Esophagus squamous epithelium (tissue), 5 donors: ENCODE measurements around the gene CCSER1. TPM values are rescaled to one million over a fixed set of nuclear protein-coding genes. Genes with fewer than 3 reads are reported as not detected.

Experiments
- DNase-seq: peaks from one replicate; lab custom pipeline; 2025; lab: John Stamatoyannopoulos, UW
- H3K27ac ChIP-seq, 4 donors: fragments of 200-600 bp; sonication (generic); one replicate each; pipeline ENCODE4 v1.5.1; 2016 to 2019; ENCODE audit warnings: mild to moderate bottlenecking in 1 of 4
- H3K27me3 ChIP-seq, 4 donors: fragments of 200-600 bp; sonication (generic); 1 replicate in 3 of 4; 2 replicates in 1 of 4; pipeline versions ENCODE4 v1.5.1 to v1.6.0; 2017 to 2021; ENCODE audit warnings: antibody characterized with exemption in 1 of 4
- H3K36me3 ChIP-seq, 3 donors: fragments of 200-600 bp; sonication (generic); one replicate each; pipeline ENCODE4 v1.5.1; 2016 to 2019
- H3K4me1 ChIP-seq, 3 donors: fragments of 200-600 bp; sonication (generic); one replicate each; pipeline ENCODE4 v1.5.1; 2017 to 2019
- H3K4me3 ChIP-seq, 4 donors: fragments of 200-600 bp; sonication (generic); 1 replicate in 3 of 4; 2 replicates in 1 of 4; pipeline ENCODE4 v1.5.1; 2016 to 2019; ENCODE audit warnings: mild to moderate bottlenecking in 2 of 4, moderate library complexity in 1 of 4
- H3K9me3 ChIP-seq, 3 donors: fragments of 200-600 bp; sonication (generic); one replicate each; pipeline ENCODE4 v1.5.1; 2016 to 2019
- POLR2A ChIP-seq, 4 donors: fragments of 450-650 bp; IDR thresholded peaks; one replicate each; pipeline ENCODE4 v1.6.1; 2017; ENCODE audit warnings: antibody characterized with exemption in 4 of 4, mild to moderate bottlenecking in 4 of 4, moderate library complexity in 3 of 4
- WGBS, 2 donors: methylation state at CpG; one replicate each; pipeline ENCODE4 v1.1.5; 2018; 5-methylcytosine and 5-hydroxymethylcytosine counted together
- intact Hi-C: fragments of 100-400 bp; cut with DNase I; formaldehyde crosslinking; loops from one replicate; pipeline ENCODE4 v1.15.0; 2022
- total RNA-seq, 4 donors: library from RNA; depleted of rRNA; stranded (reverse); fragments of >200 nt; gene quantifications; one replicate each; pipeline ENCODE4 v1.1.0, GENCODE V29; 2016
- TF ChIP-seq, protein P1 (sequence below), 6 experiments: fragments of 450-650 bp in 4 of 6; fragments of 200-600 bp in 2 of 6; sonication (generic) in 2 of 6; IDR thresholded peaks; one replicate each; pipeline ENCODE4 v1.5.1; 2016 to 2019; ENCODE audit warnings: antibody characterized with exemption in 6 of 6, mild to moderate bottlenecking in 4 of 6, moderate library complexity in 4 of 6
- donor health status: DM: yes; HTN: yes; CAD: no.

The CCSER1 gene
- total RNA-seq, 4 donors from 2014 or later, result 1.2 to 12.4 (median 2.2) TPM

DNA sequence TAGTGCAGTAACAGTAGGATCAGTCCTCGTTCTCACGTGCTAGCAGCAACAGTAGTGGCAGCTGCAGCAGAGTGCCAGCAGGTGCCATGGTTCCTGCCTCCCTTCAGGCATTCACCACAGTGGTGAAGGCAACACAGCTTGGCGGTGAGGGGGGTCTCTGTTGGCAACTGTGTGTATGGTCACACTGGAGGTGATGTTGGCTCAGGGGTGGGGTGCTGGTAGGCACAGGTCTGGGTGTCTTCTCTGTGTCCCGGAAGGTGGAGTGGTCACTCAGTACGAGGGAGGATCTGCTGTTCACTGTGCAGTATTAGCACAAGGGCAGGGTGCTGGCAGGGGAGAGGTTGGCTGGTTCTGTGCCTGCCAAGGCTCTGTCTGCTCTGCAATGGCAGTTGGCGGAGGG, 671.8 kb downstream of the CCSER1 start:
- DNase-seq, result no peak
- intact Hi-C loops, result no loop called here
- no peaks in the 10 kb centered on the region for H3K4me1 ChIP-seq
- H3K4me3 ChIP-seq, result no peak overlapping the region
- H3K36me3 ChIP-seq, result no peaks in the 10 kb centered on the region
- WGBS, 2 donors, result 93 to 100% methylated on average over 1 to 2 of the region's 6 CpGs
- TF ChIP-seq, protein P1, sequence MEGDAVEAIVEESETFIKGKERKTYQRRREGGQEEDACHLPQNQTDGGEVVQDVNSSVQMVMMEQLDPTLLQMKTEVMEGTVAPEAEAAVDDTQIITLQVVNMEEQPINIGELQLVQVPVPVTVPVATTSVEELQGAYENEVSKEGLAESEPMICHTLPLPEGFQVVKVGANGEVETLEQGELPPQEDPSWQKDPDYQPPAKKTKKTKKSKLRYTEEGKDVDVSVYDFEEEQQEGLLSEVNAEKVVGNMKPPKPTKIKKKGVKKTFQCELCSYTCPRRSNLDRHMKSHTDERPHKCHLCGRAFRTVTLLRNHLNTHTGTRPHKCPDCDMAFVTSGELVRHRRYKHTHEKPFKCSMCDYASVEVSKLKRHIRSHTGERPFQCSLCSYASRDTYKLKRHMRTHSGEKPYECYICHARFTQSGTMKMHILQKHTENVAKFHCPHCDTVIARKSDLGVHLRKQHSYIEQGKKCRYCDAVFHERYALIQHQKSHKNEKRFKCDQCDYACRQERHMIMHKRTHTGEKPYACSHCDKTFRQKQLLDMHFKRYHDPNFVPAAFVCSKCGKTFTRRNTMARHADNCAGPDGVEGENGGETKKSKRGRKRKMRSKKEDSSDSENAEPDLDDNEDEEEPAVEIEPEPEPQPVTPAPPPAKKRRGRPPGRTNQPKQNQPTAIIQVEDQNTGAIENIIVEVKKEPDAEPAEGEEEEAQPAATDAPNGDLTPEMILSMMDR (IDR thresholded peaks at IDR 0.05), result no peak
- no peak for TF ChIP-seq POLR2A (IDR thresholded peaks at IDR 0.05)
- no peak overlapping the region for H3K27ac ChIP-seq
- no peaks in the 10 kb centered on the region for H3K9me3 ChIP-seq
- no peaks in the 10 kb centered on the region for H3K27me3 ChIP-seq

DNA sequence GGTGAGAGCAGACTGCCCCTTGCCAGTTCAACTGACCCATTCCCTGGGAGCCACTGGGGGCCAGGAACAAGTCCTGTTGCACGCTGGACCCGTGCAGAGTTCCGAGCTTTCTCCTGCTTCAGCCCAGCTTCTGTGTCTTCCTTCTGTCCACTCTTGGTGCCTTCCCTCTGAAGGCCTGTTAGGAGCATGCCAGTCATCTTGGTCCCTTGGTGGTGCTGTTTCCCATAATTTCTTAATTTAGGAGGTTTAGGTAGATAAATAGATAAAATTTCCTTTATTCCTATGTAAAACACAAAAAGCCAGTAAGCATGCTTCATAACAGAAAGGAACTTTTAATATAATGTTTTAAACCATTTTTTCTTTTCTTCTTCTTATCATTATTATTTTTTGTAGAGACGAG, 672.7 kb downstream of the CCSER1 start:
- no peaks in the 10 kb centered on the region for H3K36me3 ChIP-seq
- 89 to 95% methylated on average over 4 of the region's 4 CpGs for WGBS, 2 donors
- H3K4me3 ChIP-seq, result no peak overlapping the region
- H3K27ac ChIP-seq, result no peak overlapping the region
- intact Hi-C loops, result no loop called here
- H3K27me3 ChIP-seq, result no peaks in the 10 kb centered on the region
- no peaks in the 10 kb centered on the region for H3K4me1 ChIP-seq
- no peak for TF ChIP-seq POLR2A (IDR thresholded peaks at IDR 0.05)
- TF ChIP-seq, protein P1 (IDR thresholded peaks at IDR 0.05), result no peak
- no peak for DNase-seq
- H3K9me3 ChIP-seq, result no peaks in the 10 kb centered on the region

DNA sequence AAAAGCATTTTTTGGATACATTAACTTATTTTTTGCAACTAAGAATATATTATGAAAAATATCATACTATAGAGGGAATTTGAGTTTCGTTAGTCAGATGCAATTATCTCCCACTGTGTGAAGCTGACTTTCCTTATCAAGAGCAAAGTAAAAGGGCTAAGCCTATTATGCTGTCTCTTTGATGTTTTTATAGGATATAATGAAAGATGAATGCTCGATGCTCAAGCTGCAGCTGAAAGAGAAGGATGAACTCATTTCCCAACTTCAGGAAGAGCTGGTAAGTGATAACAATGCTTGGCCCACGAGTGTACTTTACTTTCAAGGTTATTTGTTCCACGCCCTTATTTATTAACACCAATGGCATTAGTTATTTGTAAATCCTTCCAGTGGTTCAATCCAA, 688.4 kb downstream of the CCSER1 start:
- Histone ChIP-seq H3K4me1 (no peaks in the 10 kb centered on the region), H3K36me3 (no peaks in the 10 kb centered on the region), H3K27me3 (no peaks in the 10 kb centered on the region), H3K27ac (no peak overlapping the region), H3K4me3 (no peak overlapping the region), H3K9me3 (no peaks in the 10 kb centered on the region)
- no peak for TF ChIP-seq POLR2A (IDR thresholded peaks at IDR 0.05)
- TF ChIP-seq, protein P1 (IDR thresholded peaks at IDR 0.05), result no peak
- intact Hi-C loops, result no loop called here
- DNase-seq, result no peak
- WGBS, 2 donors, result 66 to 76% methylated on average over 4 of the region's 4 CpGs

DNA sequence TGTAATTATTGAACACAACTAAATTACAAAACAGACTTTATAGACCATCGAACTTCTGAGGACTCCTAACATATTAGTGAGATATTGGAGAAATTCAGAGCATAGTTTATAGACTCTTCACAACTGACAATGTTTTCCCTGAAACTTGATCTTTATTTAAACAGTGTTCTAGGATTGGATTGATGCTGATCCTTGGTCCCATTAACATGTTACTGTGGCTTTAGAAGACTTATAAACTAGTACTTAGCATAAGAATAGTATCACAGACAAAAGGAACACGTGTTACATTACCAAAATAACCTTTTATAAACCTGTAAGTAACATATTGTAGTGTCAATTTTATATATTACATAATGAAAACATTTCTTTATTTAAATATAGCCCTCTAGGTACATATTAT, 689.6 kb downstream of the CCSER1 start:
- WGBS, 2 donors, result 43 to 58% methylated on average over 2 of the region's 2 CpGs
- no peak for TF ChIP-seq POLR2A (IDR thresholded peaks at IDR 0.05)
- TF ChIP-seq, protein P1 (IDR thresholded peaks at IDR 0.05), result no peak
- intact Hi-C loops, result no loop called here
- DNase-seq, result no peak
- Histone ChIP-seq H3K4me1 (no peaks in the 10 kb centered on the region), H3K36me3 (no peaks in the 10 kb centered on the region), H3K27me3 (no peaks in the 10 kb centered on the region), H3K4me3 (no peak overlapping the region), H3K27ac (no peak overlapping the region), H3K9me3 (no peaks in the 10 kb centered on the region)

DNA sequence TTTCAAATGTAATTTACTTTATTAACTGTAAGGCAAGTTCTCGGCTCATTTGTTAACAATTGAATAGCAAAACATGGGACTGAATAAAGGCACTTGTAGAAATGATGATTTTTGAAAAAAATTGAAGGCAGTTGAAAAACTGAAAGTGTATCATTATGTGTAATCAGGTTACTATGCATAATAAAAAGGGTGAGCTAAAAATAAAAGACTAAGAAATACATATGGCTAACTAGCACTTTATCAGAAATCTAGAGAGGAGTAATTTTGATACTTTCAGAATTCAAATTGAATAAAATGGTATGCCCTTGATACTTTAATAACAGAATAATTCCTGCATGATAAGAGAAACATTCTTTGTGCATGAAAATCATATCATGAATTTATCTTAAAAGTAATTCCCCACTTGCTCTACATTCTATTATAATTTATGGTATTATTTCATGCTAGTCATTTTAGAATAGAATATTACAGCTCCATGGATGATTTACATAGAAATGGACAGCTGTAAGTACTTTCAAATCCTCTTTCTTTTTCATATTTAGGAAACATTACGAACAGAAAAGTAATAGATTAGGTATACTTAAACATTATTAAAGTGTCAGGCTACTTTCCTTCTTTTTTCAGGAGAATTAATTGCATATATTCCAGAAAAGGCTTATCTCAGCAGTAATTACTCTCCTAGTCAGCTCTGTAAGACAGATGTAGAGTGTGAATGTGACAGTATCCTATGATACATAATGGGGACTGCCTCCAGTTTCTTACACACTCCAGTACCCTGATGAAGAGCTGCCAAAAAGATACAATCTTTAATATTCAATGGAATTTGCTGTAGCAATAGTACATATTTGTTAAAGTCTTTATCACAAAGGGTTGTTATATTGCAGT, 697.3 kb downstream of the CCSER1 start:
- Histone ChIP-seq H3K4me3 (no peak overlapping the region), H3K36me3 (no peaks in the 10 kb centered on the region), H3K27me3 (no peaks in the 10 kb centered on the region), H3K4me1 (no peaks in the 10 kb centered on the region), H3K27ac (no peak overlapping the region), H3K9me3 (no peaks in the 10 kb centered on the region)
- WGBS, 2 donors, result 74 to 81% methylated on average over 2 of the region's 2 CpGs
- DNase-seq, result no peak
- TF ChIP-seq POLR2A (IDR thresholded peaks at IDR 0.05), result no peak
- TF ChIP-seq, protein P1 (IDR thresholded peaks at IDR 0.05), result no peak
- intact Hi-C loops, result no loop called here
